Right ventricle myocardium inferior (tissue), 1 donor: Measurements from ENCODE around the gene ROGDI. TPM values are rescaled to one million over a fixed set of nuclear protein-coding genes. Genes with fewer than 3 reads are reported as not detected.

Source experiments
- ATAC-seq: fragments of 200-7000 bp; cut with Tn5 transposase; one replicate; pipeline ENCODE4 v1.9.1; 2020; ENCODE audit warnings: mild to moderate bottlenecking, moderate library complexity
- DNase-seq: peaks from one replicate; pipeline ENCODE4 v3.0.0; 2021; ENCODE audit errors: missing footprints
- intact Hi-C: fragments of 100-400 bp; cut with DNase I; formaldehyde crosslinking; loops from one replicate; pipeline ENCODE4 v1.11.0; 2022
- long read RNA-seq: library from polyadenylated mRNA; unstranded; transcript quantifications from one replicate; pipeline ENCODE4 v2.0.0, GENCODE V29; 2021
- total RNA-seq: library from RNA; stranded (reverse); fragmentation: NEBNext Ultra II Directional; extraction: Animal tissue kit (Norgen Biotek cat#: 25700); gene quantifications from one replicate; pipeline ENCODE4 v1.2.1, GENCODE V29; 2021
- donor health status: DM: no; HTN: yes; CAD: no; lungs with severe emphysema.

The ROGDI gene, protein sequence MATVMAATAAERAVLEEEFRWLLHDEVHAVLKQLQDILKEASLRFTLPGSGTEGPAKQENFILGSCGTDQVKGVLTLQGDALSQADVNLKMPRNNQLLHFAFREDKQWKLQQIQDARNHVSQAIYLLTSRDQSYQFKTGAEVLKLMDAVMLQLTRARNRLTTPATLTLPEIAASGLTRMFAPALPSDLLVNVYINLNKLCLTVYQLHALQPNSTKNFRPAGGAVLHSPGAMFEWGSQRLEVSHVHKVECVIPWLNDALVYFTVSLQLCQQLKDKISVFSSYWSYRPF
- total RNA-seq: 102 TPM
- long read RNA-seq, transcript ROGDI-201 (11 exons, 1,735 nt): major isoform, 61 of 88 reads
- long read RNA-seq, partial matches to known transcripts: 11 of 88 reads
- long read RNA-seq, other reads (novel, unspliced or antisense): 10 of 88 reads

DNA sequence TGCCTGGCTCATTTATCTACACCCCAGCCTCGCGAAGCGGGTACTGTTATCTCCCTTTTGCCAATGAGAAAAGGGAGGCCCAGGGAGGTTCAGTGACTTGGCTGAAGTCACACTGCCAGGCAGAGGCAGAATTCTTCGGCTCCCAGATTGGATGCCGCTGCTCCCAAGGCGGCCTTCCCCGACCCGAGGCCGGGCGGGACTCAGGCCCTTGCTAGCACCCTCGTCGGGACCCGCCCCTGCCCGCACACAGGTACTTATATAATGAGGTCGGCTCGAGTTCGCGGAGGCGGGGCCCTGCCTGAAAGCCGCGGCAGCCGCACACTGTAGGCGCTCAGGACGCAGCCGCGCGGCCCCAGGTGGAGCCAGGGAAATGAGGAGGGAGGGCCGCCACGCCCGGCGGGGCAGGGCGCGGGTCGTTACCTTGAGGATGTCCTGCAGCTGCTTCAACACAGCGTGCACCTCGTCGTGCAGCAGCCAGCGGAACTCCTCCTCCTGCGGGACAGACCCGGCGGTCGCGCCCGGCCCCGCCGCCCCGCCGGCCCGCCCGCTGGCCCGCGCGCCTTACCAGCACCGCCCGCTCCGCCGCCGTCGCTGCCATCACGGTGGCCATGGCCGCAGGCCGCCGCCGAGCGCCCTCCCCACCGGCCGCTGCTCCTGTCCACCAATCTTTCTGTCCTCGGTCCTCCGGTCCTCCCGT, at the start of gene ROGDI:
Gene ROGDI (minus strand): TSS at position 672 of the 697 bp plus-strand sequence. CDS start 62 bp downstream, at position 610.
- ATAC-seq (peak; percentile 50), DNase-seq (peak; percentile 94)
- intact Hi-C loops: loop anchor here (5.0 to 10.0 kb wide), 4 partner anchors 45 to 293 kb away; partner anchors contain the start of genes ANKS3, DNAAF8, EEF2KMT and GLYR1

DNA sequence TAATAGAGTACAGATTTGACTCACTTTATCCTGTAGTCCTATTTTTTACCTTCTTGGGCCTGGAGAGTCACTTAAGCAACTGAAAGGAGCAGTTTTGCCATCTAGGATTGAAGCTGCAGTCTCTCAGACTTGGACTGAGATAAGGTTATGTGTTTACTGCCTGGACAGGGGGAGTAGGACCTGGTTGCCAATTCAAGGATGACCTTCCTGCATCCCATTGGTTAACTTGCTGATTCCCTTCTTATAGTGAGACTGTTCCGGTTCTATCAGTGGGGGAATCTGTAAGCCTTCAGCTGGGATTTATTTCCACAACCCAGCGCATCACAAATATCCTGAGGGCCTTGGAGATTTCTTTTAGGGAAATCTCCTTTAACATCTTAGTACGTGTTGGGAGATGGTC, 47.8 kb upstream of the ROGDI start:
- ATAC-seq: no peak
- intact Hi-C loops: loop anchor here (10.0 kb wide), 1 partner anchor 115 kb away; the partner anchor contains the start of genes ANKS3 and DNAAF8
- no peak for DNase-seq

DNA sequence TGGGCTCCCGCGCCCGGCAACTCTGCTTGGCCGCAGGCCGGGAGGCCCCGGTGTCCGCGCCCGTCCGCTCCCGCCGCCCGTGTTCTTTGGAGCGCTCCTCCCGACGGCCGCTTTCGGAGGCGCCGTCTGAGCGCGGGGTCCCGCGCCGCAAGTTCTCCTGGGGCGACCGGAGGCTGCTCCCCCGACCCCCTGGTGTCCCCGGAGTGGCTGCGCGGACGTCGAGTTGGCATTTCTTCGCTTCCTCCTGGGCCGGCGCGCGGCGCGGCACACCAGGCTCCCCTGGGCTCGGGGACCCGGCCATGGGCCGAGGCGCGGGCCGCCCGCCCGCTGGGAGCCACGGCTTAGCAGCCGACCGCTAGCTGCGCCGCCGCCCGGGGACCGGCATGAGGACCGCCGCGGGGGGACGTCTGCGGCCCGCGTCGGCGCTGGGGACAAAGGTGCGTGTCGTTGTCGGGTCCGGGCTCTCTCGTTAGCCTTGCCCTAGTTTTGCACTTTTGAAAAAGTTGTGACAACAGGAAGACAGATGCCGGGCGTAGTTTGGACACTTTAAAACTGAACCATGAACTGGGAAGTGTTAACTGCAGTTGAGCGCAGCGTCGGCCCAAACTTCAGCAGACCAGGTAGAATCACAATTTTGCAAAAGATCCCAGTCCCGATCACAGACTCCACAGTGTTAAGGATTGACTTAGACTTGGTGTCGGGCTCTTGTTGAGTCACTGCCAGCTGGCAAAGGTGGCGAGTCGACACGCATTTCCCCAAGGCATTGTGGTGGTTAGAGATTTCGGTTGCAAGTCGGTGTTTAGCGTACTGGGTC, 45.5 kb upstream of the ROGDI start:
- DNase-seq: peak; percentile 80
- intact Hi-C loops: loop anchor here (2.0 to 5.0 kb wide), 3 partner anchors 17 to 109 kb away; partner anchors contain the start of genes ROGDI and SEC14L5
- ATAC-seq: peak; percentile 21

DNA sequence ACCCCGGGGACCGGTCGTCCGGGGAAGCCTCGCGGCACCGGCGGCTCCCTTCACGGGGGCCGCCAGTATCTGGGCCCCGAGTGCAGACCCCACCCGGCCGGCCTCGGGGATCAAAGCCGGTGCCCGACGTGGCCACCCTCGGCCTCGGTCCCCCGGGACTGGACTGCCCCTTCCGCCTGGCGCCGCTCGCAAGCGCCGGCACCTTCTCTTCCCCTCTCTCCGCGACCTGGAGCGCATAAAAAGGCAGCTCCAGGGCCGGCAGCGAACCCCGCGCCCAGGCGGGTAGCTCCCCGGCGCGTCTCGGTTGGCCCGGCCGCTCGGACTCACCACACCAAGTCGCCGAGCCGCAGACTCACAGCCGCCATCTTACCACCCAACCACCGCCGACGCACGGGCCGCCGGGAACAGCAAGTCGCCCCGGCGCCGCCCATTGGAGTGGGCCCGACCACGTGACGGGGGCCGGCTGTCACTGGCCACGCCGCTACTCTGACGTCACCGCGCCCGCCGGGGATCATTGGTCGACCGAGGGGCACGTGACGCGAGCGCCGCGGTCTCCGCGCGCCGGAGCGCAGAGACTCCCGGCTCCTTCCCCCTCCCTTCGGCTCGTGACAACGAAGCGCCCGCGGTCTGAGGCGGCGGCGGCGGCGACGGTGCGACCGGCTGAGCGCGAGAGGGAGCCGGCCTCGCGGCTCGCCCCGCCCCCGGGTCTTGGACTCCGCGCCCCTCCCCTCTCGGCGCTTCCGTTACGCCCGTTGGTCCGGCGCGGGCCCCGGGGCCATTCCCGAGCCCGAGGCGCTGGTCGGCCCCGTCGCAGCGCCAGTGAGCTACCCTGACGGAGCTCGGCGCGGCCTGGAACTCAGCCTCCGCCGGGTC, 44.7 kb upstream of the ROGDI start, which contains the start of the genes GLYR1 and UBN1:
Gene GLYR1 (minus strand): TSS at position 388 of the 873 bp plus-strand sequence. CDS start 23 bp downstream, at position 365.
Gene UBN1 (plus strand): TSS at position 581 of the 873 bp plus-strand sequence. CDS start 5,437 bp downstream, outside the sequence.
- DNase-seq: peak; percentile 100
- intact Hi-C loops: loop anchor here (2.0 to 5.0 kb wide), 3 partner anchors 16 to 110 kb away; partner anchors contain the start of genes ROGDI and SEC14L5
- peak; percentile 98 for ATAC-seq

DNA sequence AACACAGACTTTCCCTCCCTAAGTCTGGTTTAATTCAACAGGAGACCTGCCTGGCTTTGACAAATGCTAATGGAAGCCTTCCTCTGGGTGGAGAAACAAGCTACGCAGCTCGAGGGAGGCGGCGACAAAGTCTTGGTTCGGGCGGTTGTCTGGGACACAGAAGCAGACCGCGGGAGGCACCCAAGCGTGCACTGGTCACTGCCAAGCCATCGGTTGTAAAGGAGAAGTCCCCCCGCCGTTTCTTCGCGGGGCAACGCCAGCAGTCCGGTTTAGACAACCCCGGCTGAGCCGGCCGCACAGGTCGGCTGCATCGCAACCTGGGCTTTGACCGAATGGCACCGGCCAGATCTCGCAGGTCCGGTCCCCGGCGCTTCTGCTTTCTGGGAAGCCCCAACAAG, 44.1 kb upstream of the ROGDI start:
- ATAC-seq (peak; percentile 24), DNase-seq (peak; percentile 78)
- intact Hi-C loops: loop anchor here (2.0 to 5.0 kb wide), 3 partner anchors 16 to 111 kb away; partner anchors contain the start of genes ROGDI and SEC14L5

- intact Hi-C loops: no loop called here
- DNase-seq (no peak), ATAC-seq (no peak)
These were observed 38.6 kb upstream of the ROGDI start for GRCh38 chr16:4840984-4841383.

DNA sequence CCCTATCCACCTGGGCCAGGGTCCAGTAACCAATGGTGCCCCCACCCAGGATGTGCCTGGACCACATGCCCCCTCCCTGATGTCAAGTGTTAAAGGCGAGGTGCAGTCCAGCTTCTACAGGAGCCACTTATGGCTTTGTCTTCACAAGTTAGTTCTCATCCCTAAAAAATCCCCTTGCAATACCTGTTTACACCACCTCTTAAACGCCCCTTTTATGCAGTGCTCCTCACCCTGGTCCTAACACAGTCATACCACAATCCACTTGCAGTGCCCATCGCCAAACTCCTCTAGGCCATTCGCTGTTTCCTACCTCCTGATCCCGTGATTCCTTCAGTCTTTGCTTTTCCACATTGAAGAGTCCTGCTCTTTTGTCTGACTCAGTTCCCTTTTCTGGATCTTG, 37.5 kb upstream of the ROGDI start:
- no peak for ATAC-seq
- intact Hi-C loops: no loop called here
- DNase-seq: no peak

GRCh38 chr16:4837733-4838501, 35.5 kb upstream of the ROGDI start:
- intact Hi-C loops: no loop called here
- DNase-seq: no peak

DNA sequence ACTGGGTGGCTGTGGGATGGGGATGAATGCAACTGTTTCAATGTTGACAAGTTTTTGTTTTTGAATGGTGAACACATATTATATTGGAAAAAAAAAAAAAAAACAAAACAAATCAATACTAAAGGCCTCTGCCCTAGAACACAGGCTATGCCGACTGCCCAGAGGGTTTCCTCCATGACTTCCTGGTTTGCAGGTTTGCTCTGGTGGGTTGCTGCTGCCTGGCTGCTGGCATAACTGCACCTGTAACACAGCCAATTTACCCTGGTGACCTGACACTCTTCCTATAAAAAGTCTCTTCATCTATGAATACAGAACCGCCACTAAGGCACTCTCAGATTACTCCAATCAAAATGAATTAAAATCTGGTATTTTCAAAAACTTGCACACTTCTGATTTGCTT, 34.3 kb upstream of the ROGDI start:
- intact Hi-C loops: no loop called here
- ATAC-seq: no peak
- DNase-seq: no peak

More at GRCh38 chr16:4837733-4838501, 35.5 kb upstream of the ROGDI start:
- no peak for ATAC-seq

DNA sequence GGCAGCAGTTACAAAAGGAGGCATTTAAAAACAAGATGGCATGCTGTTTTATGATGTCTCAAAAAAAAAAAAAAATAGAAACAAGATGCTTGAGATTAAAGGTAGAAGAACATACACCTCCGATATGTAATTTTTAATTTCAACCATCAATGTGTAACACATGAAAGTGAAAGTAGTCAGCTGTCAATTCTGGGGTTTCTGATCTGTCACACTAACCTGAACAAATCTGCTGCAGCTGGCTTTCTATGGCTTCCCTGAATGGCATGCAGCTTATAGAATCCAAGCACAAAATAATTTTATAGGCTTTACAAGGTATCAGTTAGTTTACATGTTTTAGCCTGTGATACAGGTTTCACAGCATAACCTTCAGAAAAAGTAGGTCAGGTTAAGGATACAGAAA, 31.2 kb upstream of the ROGDI start:
- no peak for DNase-seq
- no peak for ATAC-seq
- intact Hi-C loops: no loop called here

DNA sequence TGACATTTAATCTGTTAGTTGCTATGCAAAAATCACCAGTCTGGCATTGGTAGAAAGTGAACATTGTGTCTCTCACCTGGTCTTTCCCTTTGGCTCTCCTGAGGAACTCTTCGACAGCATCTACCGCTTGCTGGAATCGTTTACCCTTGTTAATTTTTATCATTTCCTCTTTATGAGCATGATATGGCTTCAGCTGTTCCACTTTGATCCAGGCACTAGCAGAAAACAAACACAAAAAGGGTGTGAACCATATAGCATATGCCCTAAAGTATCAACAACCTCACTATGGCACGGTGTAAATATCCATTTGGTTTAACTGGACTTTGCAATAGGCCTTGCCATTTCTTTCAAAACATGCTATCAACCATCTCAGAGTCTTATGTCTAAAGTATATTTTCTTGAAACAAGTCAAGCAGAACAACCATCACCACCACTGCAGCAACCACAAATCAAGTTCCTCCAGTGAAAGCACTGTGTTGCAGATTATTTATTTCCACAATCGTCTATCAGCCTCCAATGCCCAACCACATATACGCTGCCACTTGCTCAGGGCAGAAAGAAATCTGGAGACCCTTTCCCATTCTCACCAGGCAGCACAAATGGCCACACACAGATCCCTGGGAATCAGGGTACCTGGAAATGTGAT, 30.4 kb upstream of the ROGDI start:
- intact Hi-C loops: no loop called here
- no peak for ATAC-seq
- DNase-seq: no peak

- ATAC-seq (no peak), DNase-seq (no peak)
- intact Hi-C loops: loop anchor here (2.0 kb wide), 2 partner anchors 15 to 17 kb away; partner anchors contain the start of genes GLYR1 and UBN1
These were observed 29.2 kb upstream of the ROGDI start for GRCh38 chr16:4831616-4832015.

DNA sequence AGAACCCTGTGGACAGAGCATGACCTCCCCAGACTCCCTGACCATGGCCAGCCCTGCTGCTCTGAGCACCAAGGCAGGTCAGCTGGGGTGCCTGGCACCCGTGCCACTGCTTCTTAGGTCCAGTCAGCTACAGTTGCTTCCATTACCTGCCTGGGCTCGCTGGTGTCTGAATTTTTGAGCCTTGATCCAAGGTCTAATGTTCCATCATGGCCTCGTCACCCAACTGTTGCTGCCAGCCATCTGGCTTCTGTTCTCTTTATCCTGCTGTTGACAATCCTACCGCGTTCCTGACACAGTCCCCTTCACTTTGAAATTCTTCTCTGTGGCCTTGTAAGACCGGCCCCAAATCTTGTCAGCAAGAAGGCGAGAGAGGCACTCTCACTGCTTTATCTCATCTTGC, 28.0 kb upstream of the ROGDI start:
- DNase-seq: no peak
- intact Hi-C loops: loop anchor here (2.0 kb wide), 2 partner anchors 16 kb away; partner anchors contain the start of genes GLYR1 and UBN1
- ATAC-seq: peak; percentile 12

- ATAC-seq (peak; percentile 73), DNase-seq (no peak)
- intact Hi-C loops: no loop called here
These were observed 26.3 kb upstream of the ROGDI start for GRCh38 chr16:4828567-4829321.

- intact Hi-C loops: no loop called here
- DNase-seq: no peak
- ATAC-seq: peak; percentile 72
These were observed 24.5 kb upstream of the ROGDI start for GRCh38 chr16:4826980-4827379.

GRCh38 chr16:4826526-4826925, 24.1 kb upstream of the ROGDI start:
- no peak for ATAC-seq
- no peak for DNase-seq
- intact Hi-C loops: no loop called here
